ENCODE results near the gene MAPK4. TPM values are rescaled to one million over a fixed set of nuclear protein-coding genes. Genes with fewer than 3 reads are reported as not detected.

Gene MAPK4
- total RNA-seq, 1 donor, result not detected

DNA sequence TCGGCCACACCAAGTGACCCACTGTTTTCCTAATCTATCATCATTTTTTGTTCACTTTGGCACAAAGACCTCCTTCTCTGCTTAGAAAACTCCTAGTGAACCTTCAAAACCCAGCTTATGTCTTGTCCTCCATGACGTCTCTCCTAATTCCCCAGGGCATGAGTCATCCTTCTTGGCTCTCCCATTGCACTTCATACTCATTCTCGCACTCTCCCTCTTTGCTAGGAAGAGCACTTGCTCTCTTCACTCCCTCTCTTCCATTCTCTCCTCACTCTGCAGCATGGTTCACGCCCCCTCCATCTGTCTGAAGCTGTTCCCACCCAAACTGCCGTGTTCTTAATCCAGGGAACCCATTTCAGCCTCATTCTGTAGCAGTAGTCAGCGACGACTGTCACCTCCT, 156.0 kb downstream of the MAPK4 start:
- no peak overlapping the region for H3K4me3 ChIP-seq (ENCODE audit: low read depth, low read length)
- DNase-seq (ENCODE audit: low read depth), result no peak
- TF ChIP-seq, protein P1, sequence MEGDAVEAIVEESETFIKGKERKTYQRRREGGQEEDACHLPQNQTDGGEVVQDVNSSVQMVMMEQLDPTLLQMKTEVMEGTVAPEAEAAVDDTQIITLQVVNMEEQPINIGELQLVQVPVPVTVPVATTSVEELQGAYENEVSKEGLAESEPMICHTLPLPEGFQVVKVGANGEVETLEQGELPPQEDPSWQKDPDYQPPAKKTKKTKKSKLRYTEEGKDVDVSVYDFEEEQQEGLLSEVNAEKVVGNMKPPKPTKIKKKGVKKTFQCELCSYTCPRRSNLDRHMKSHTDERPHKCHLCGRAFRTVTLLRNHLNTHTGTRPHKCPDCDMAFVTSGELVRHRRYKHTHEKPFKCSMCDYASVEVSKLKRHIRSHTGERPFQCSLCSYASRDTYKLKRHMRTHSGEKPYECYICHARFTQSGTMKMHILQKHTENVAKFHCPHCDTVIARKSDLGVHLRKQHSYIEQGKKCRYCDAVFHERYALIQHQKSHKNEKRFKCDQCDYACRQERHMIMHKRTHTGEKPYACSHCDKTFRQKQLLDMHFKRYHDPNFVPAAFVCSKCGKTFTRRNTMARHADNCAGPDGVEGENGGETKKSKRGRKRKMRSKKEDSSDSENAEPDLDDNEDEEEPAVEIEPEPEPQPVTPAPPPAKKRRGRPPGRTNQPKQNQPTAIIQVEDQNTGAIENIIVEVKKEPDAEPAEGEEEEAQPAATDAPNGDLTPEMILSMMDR (IDR thresholded peaks at IDR 0.05; ENCODE audit: insufficient read depth, low read depth, low read length), result no peak

DNA sequence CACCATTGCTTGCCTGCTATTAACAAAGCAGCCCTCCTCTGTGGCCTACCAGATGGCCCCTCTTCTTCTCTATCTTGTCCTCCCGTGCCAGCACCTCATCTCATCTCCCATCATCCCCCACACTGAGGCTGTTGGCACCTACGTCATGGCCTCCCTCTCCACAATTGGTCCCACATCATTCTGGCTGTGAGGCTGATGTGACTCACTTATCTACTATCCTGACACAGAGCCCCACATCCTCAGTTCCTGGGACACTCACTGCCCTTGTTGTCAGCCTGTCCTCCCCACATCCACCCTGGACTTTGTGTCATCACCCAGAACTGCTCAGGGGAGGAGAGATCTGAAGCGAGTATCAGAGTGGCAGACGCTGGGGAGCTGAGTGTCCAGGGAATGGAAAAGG, 157.0 kb downstream of the MAPK4 start:
- DNase-seq (ENCODE audit: low read depth), result no peak
- TF ChIP-seq, protein P1 (IDR thresholded peaks at IDR 0.05; ENCODE audit: insufficient read depth, low read depth, low read length), result no peak
- H3K4me3 ChIP-seq (ENCODE audit: low read depth, low read length), result no peak overlapping the region

DNA sequence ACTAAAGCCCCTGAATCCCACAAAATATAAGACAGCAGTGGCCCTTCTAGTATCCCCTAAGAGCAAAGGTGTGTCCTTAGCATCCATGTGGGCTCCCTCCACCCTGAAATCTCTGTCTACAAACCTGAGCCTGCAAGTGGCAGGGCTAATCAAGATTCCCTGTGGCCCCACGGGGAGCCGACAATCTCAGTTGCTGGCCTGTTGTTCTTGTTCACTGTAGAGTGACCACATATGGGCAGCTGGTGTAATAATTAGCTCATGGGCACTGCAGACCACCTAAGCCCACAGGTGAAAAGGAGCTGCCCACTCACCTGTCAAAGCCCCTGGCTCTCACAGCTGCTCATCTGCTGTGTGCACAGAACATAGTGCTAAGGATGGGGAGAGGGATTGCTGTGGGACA, 157.7 kb downstream of the MAPK4 start:
- DNase-seq (ENCODE audit: low read depth), result no peak
- H3K4me3 ChIP-seq (ENCODE audit: low read depth, low read length), result no peak overlapping the region
- TF ChIP-seq, protein P1 (IDR thresholded peaks at IDR 0.05; ENCODE audit: insufficient read depth, low read depth, low read length), result no peak

DNA sequence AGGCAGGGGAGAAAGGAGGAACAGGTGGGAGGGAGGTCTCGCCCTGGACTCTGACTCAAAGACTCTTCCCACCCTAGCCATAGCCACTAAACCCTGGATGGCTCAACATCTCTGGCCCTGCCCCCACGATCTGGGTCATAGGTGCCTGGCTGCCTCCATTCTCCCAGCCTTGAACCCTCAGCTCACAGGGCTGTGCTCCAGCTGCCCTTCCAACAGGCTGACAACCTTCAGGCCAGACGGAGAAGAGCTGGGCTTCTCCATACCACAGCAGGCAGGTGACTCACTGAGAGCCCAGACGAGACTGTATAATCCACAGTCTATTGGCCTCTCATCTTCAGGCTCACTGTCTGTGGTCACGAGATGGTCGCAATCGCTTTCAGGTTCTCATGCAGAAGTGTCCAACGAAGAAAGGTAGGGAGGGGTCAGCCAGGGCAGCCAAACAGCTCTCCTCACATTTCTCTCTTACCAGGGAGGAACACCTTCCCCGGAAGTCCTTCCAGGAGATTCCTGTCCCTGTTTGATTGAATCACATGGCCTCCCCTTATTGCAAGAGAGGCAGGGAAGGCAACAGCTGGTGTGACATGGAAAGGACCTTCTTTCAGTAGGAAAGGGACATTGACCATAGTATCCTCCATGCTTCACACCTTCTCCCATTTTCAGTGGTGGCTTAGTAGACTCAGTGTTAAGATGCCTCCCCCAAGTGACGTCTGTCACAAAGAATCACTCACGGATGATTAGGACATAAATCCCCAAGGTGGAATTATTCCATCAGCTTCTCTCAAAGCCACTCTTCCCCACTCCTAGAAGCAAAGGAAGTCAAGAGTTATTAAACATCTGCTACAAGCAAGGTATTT, 159.8 kb downstream of the MAPK4 start:
- TF ChIP-seq, protein P1 (IDR thresholded peaks at IDR 0.05; ENCODE audit: insufficient read depth, low read depth, low read length), result no peak
- no peak overlapping the region for H3K4me3 ChIP-seq (ENCODE audit: low read depth, low read length)
- no peak for DNase-seq (ENCODE audit: low read depth)

DNA sequence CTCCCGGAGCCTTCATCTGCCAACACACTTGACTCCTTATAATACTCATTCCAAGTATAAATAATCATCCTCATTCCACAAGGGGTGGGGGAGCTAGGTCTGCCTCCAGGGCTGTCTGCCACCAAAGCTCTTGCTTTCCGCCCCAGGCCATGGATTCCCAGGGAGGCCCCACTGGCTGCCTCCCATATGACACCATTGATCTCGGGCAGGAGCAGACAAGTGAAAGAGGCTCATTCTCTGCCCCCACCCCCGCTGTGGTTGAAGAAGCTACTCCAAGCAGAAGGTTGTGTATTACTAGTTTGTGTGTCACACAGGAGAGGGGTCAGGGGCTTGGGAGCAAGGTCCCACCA, 160.4 kb downstream of the MAPK4 start:
- DNase-seq (ENCODE audit: low read depth), result no peak
- H3K4me3 ChIP-seq (ENCODE audit: low read depth, low read length), result no peak overlapping the region
- TF ChIP-seq, protein P1 (IDR thresholded peaks at IDR 0.05; ENCODE audit: insufficient read depth, low read depth, low read length), result no peak

DNA sequence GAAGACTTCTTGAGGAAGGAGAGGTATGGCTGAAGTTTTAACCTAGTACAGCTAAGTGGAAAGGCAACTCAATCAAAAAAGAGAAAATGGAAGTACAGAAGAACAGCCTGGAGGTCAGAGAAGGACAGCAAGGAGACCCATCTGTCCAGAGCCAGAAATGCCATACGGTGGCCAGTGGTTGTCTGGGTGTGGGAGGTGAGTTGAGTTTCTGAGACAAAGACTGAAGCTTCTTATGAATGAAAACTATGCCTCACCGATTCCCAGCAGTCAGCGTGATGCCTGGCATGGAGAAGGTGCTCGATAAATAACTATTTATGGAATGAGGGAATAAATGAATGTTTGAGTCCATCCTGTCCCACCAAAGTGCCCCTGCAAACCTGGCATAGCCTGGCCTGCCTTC, 161.1 kb downstream of the MAPK4 start:
- TF ChIP-seq, protein P1 (IDR thresholded peaks at IDR 0.05; ENCODE audit: insufficient read depth, low read depth, low read length), result no peak
- H3K4me3 ChIP-seq (ENCODE audit: low read depth, low read length), result no peak overlapping the region
- no peak for DNase-seq (ENCODE audit: low read depth)
